ENCODE data around the gene TRAF1.

Gene TRAF1

GRCh38 chr9:120885958-120886357, 40.6 kb downstream of the TRAF1 start:
- DNase-seq = no peak

GRCh38 chr9:120885457-120885856, 41.1 kb downstream of the TRAF1 start:
- no peak for DNase-seq

- no peak for DNase-seq
These were observed 43.0 kb downstream of the TRAF1 start for GRCh38 chr9:120883608-120883996.

GRCh38 chr9:120882935-120883607, 43.5 kb downstream of the TRAF1 start:
- no peak for DNase-seq

- DNase-seq = no peak
These were observed 47.1 kb downstream of the TRAF1 start for GRCh38 chr9:120879446-120879845.

- DNase-seq = no peak
These were observed 48.1 kb downstream of the TRAF1 start for GRCh38 chr9:120878188-120879130.

GRCh38 chr9:120877276-120878034, 49.1 kb downstream of the TRAF1 start:
- DNase-seq = peak; percentile 65

GRCh38 chr9:120876842-120877240, 49.8 kb downstream of the TRAF1 start, which contains the start of gene PHF19:
Gene PHF19 (minus strand): TSS chr9:120877188. CDS start chr9:120874741, 2,447 bp downstream.
- no peak for DNase-seq

- DNase-seq = peak; percentile 82
These were observed 50.4 kb downstream of the TRAF1 start for GRCh38 chr9:120875954-120876841.

- DNase-seq = no peak
These were observed 51.0 kb downstream of the TRAF1 start for GRCh38 chr9:120875643-120875953.

- no peak for DNase-seq
These were observed 51.4 kb downstream of the TRAF1 start for GRCh38 chr9:120875195-120875565.

- DNase-seq = no peak
These were observed 52.1 kb downstream of the TRAF1 start for GRCh38 chr9:120874226-120875194.

GRCh38 chr9:120873512-120873911, 53.1 kb downstream of the TRAF1 start:
- no peak for DNase-seq

- no peak for DNase-seq
These were observed 53.6 kb downstream of the TRAF1 start for GRCh38 chr9:120872791-120873502.

GRCh38 chr9:120870206-120870605, 56.4 kb downstream of the TRAF1 start:
- no peak for DNase-seq

GRCh38 chr9:120869726-120870125, 56.9 kb downstream of the TRAF1 start:
- no peak for DNase-seq

- no peak for DNase-seq
These were observed 57.3 kb downstream of the TRAF1 start for GRCh38 chr9:120869360-120869687.

GRCh38 chr9:120868676-120869359, 57.8 kb downstream of the TRAF1 start:
- peak; percentile 97 for DNase-seq

- DNase-seq = no peak
These were observed 58.3 kb downstream of the TRAF1 start for GRCh38 chr9:120868339-120868675.

GRCh38 chr9:120867676-120868338, 58.8 kb downstream of the TRAF1 start:
- DNase-seq = no peak
